Astrocyte (in vitro differentiated cells and primary cell): ENCODE measurements around the gene ARSI. TPM values are rescaled to one million over a fixed set of nuclear protein-coding genes. Genes with fewer than 3 reads are reported as not detected.

Experiments
- DNase-seq: peaks from one replicate; pipeline ENCODE4 v3.0.0-alpha.2; 2010; ENCODE audit warnings: low read depth
- FAIRE-seq: peaks from 2 replicates; lab custom pipeline; 2011; peaks lifted over from hg19 to GRCh38; lab: Jason Lieb, UNC
- H2AFZ ChIP-seq: 2 replicates; pipeline ENCODE4 v1.6.0; 2012; ENCODE audit warnings: low read depth, low read length, inconsistent platforms
- H3K27ac ChIP-seq: 2 replicates; pipeline ENCODE4 v1.5.1; 2011; ENCODE audit warnings: low read depth, low read length, inconsistent platforms
- H3K27me3 ChIP-seq: 2 replicates; pipeline ENCODE4 v1.6.0; 2011; ENCODE audit warnings: low read length, inconsistent platforms; ENCODE audit not compliant: insufficient read depth
- H3K36me3 ChIP-seq: 2 replicates; pipeline ENCODE4 v1.5.1; 2011; ENCODE audit warnings: low read length, inconsistent platforms; ENCODE audit not compliant: insufficient read depth
- H3K4me1 ChIP-seq: 2 replicates; pipeline ENCODE4 v1.5.1; 2011; ENCODE audit warnings: low read length, inconsistent platforms; ENCODE audit not compliant: insufficient read depth
- H3K4me2 ChIP-seq: 2 replicates; pipeline ENCODE4 v1.6.0; 2012; ENCODE audit warnings: low read length, inconsistent platforms
- H3K4me3 ChIP-seq: 2 replicates; pipeline ENCODE4 v1.5.1; 2011; ENCODE audit warnings: low read depth, mild to moderate bottlenecking, low read length, inconsistent platforms; ENCODE audit not compliant: insufficient read depth
- H3K79me2 ChIP-seq: 2 replicates; pipeline ENCODE4 v1.6.0; 2012; ENCODE audit warnings: mild to moderate bottlenecking, low read length, inconsistent platforms; ENCODE audit not compliant: insufficient read depth
- H3K9ac ChIP-seq: 2 replicates; pipeline ENCODE4 v1.6.0; 2012; ENCODE audit warnings: mild to moderate bottlenecking, low read length, inconsistent platforms
- H3K9me3 ChIP-seq: 2 replicates; pipeline ENCODE4 v1.5.1; 2012; ENCODE audit warnings: low read depth, mild to moderate bottlenecking, low read length, inconsistent platforms; ENCODE audit not compliant: insufficient read depth
- H4K20me1 ChIP-seq: 2 replicates; pipeline ENCODE4 v1.6.0; 2012; ENCODE audit warnings: low read length, inconsistent platforms; ENCODE audit not compliant: insufficient read depth
- H3K27ac Mint-ChIP-seq: one replicate; pipeline ENCODE4 v1.8.0; 2021; ENCODE audit warnings: mild to moderate bottlenecking, mixed read lengths; ENCODE audit not compliant: unreplicated experiment
- H3K27me3 Mint-ChIP-seq: one replicate; pipeline ENCODE4 v1.8.0; 2021; ENCODE audit warnings: low read depth, mixed read lengths; ENCODE audit not compliant: unreplicated experiment
- H3K36me3 Mint-ChIP-seq: one replicate; pipeline ENCODE4 v1.8.0; 2021; ENCODE audit warnings: low read depth, mixed read lengths; ENCODE audit not compliant: unreplicated experiment
- H3K4me1 Mint-ChIP-seq: one replicate; pipeline ENCODE4 v1.8.0; 2021; ENCODE audit warnings: low read depth, mixed read lengths; ENCODE audit not compliant: unreplicated experiment
- H3K4me3 Mint-ChIP-seq: one replicate; pipeline ENCODE4 v1.8.0; 2021; ENCODE audit warnings: mild to moderate bottlenecking, moderate library complexity, mixed read lengths; ENCODE audit not compliant: unreplicated experiment
- H3K9me3 Mint-ChIP-seq: one replicate; pipeline ENCODE4 v1.8.0; 2021; ENCODE audit warnings: mild to moderate bottlenecking, mixed read lengths; ENCODE audit not compliant: unreplicated experiment
- EZH2 ChIP-seq: IDR thresholded peaks from 2 replicates; pipeline ENCODE4 v1.6.1; 2012; ENCODE audit warnings: mild to moderate bottlenecking, low read length, inconsistent platforms; ENCODE audit not compliant: insufficient read depth
- total RNA-seq: library from RNA; stranded (reverse); gene quantifications from 2 replicates; pipeline ENCODE4 v1.2.1, GENCODE V29; 2021
- TF ChIP-seq, protein P1 (sequence below): IDR thresholded peaks from 2 replicates; pipeline ENCODE4 v1.5.1; 2011; ENCODE audit warnings: low read depth, mild to moderate bottlenecking, inconsistent platforms, low read length, moderate library complexity; ENCODE audit not compliant: insufficient read depth

Gene ARSI
- total RNA-seq, 1 donor from 2014 or later, result 23.0 TPM

DNA sequence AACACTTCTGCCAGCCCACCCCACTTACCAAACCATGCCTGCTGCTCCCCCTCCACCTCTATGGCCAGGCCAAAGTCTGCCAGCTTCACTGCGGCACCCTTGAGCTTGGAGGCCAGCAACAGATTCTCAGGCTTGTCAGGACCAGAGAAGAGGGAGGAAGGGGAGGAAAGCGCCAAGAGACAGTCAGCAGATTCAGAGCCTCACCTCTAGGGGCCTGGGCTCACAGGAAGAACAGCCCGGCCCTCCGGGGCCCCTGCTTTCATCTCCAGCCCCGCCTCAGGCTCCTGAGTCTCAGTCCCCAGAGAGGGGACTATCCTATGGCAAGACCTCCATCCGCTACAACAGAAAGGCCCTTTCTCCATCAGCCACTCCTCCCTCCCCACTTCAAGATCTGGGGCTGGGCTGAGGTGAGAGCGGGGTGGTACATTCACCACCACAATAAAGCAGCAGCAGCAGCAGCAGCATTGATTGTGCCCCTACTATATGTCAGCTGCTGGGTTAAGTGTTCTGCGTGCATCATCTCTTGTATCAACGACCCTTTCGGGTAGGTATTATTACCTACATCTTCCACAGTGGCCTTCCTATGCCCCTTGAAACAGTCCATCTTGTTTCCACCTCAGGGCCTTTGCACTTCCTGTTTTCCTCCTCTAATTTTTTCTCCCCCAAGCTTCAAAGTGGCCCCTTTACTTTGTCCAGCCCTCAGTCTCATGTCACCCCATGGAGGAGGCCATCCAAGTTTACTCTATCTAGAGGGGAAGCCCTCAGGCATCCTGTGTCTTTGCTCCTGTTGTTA lies 49.1 kb downstream of the ARSI start:
- Histone ChIP-seq H2AFZ (no peak overlapping the region), H3K27ac (no peak overlapping the region), H3K79me2 (no peaks in the 10 kb centered on the region), H4K20me1 (no peaks in the 10 kb centered on the region), H3K9me3 (no peaks in the 10 kb centered on the region), H3K36me3 (no peaks in the 10 kb centered on the region), H3K4me3 (no peak overlapping the region), H3K9ac (no peak overlapping the region), H3K4me1 (no peaks in the 10 kb centered on the region), H3K4me2 (no peak overlapping the region), H3K27me3 (no peaks in the 10 kb centered on the region)
- DNase-seq (no peak), FAIRE-seq (no peak)
- Mint-ChIP-seq H3K4me1 (peaks cover 12% of the 10 kb centered on the region), H3K27ac (no peak overlapping the region), H3K4me3 (no peak overlapping the region), H3K27me3 (peaks cover 22% of the 10 kb centered on the region), H3K36me3 (no peaks in the 10 kb centered on the region), H3K9me3 (no peaks in the 10 kb centered on the region)
- TF ChIP-seq EZH2, result no peak
- TF ChIP-seq, protein P1, sequence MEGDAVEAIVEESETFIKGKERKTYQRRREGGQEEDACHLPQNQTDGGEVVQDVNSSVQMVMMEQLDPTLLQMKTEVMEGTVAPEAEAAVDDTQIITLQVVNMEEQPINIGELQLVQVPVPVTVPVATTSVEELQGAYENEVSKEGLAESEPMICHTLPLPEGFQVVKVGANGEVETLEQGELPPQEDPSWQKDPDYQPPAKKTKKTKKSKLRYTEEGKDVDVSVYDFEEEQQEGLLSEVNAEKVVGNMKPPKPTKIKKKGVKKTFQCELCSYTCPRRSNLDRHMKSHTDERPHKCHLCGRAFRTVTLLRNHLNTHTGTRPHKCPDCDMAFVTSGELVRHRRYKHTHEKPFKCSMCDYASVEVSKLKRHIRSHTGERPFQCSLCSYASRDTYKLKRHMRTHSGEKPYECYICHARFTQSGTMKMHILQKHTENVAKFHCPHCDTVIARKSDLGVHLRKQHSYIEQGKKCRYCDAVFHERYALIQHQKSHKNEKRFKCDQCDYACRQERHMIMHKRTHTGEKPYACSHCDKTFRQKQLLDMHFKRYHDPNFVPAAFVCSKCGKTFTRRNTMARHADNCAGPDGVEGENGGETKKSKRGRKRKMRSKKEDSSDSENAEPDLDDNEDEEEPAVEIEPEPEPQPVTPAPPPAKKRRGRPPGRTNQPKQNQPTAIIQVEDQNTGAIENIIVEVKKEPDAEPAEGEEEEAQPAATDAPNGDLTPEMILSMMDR, result no peak

DNA sequence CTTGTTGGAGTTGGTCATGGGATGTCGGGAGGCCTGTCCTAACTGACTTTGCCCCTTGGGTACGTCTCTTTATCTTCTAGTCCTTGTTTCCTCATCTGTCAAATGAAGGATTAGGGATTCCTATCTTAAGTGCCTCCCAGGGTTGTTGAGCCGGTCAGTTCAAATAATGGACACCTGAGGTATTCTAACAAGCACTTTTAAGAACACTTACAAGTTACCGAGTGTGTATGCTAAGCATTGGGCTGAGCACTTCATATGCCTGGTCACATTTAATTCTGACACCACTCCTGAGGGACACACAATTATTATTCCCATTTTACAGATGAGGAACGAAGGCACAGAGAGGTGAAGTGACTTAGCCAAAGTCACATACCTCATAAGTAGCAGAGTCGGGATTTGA lies 50.2 kb downstream of the ARSI start:
- Histone ChIP-seq H3K27ac (no peak overlapping the region), H3K27me3 (no peaks in the 10 kb centered on the region), H3K9me3 (no peaks in the 10 kb centered on the region), H3K4me1 (no peaks in the 10 kb centered on the region), H3K4me3 (no peak overlapping the region), H3K4me2 (no peak overlapping the region), H3K36me3 (no peaks in the 10 kb centered on the region), H3K79me2 (no peaks in the 10 kb centered on the region), H2AFZ (no peak overlapping the region), H3K9ac (no peak overlapping the region), H4K20me1 (no peaks in the 10 kb centered on the region)
- no peak overlapping the region for H3K27ac Mint-ChIP-seq
- DNase-seq (no peak), FAIRE-seq (no peak)
- peaks cover 6% of the 10 kb centered on the region for H3K4me1 Mint-ChIP-seq
- H3K4me3 Mint-ChIP-seq, result no peak overlapping the region
- H3K27me3 Mint-ChIP-seq, result peaks cover 22% of the 10 kb centered on the region
- no peaks in the 10 kb centered on the region for H3K36me3 Mint-ChIP-seq
- H3K9me3 Mint-ChIP-seq, result no peaks in the 10 kb centered on the region
- no peak for TF ChIP-seq EZH2
- TF ChIP-seq, protein P1, result no peak

DNA sequence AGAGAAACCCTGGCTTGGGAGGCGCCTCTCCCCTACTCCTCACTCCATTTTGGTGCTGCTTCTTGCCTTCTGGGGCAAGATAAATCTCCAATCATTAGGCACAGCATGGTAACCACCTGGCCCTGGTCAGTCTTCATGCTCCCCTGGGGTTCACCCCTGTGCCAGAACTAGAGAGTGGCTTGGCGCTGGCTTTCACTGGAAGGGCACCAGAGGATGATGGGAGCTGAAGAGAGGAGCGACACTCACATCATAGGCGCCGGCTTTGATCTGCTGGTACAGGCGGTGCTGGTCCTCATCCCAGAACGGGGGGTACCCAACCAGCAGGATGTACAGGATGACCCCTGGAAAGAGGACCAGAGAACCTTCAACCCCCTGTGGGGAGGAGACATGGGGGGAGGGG lies 51.2 kb downstream of the ARSI start:
- H3K27me3 ChIP-seq, result no peaks in the 10 kb centered on the region
- no peaks in the 10 kb centered on the region for H4K20me1 ChIP-seq
- no peak for TF ChIP-seq EZH2
- TF ChIP-seq, protein P1, result no peak
- DNase-seq, result no peak
- no peak overlapping the region for H3K9ac ChIP-seq
- Mint-ChIP-seq H3K27me3 (peaks cover 27% of the 10 kb centered on the region), H3K4me1 (peaks cover 6% of the 10 kb centered on the region), H3K36me3 (peaks cover under 1% of the 10 kb centered on the region), H3K27ac (no peak overlapping the region), H3K4me3 (no peak overlapping the region), H3K9me3 (no peaks in the 10 kb centered on the region)
- no peaks in the 10 kb centered on the region for H3K79me2 ChIP-seq
- no peak overlapping the region for H3K27ac ChIP-seq
- H3K4me2 ChIP-seq, result no peak overlapping the region
- H3K36me3 ChIP-seq, result no peaks in the 10 kb centered on the region
- FAIRE-seq, result no peak
- no peak overlapping the region for H2AFZ ChIP-seq
- H3K4me3 ChIP-seq, result no peak overlapping the region
- H3K9me3 ChIP-seq, result no peaks in the 10 kb centered on the region
- no peaks in the 10 kb centered on the region for H3K4me1 ChIP-seq
